ENCODE results near the gene TIMM29.

The TIMM29 gene

DNA sequence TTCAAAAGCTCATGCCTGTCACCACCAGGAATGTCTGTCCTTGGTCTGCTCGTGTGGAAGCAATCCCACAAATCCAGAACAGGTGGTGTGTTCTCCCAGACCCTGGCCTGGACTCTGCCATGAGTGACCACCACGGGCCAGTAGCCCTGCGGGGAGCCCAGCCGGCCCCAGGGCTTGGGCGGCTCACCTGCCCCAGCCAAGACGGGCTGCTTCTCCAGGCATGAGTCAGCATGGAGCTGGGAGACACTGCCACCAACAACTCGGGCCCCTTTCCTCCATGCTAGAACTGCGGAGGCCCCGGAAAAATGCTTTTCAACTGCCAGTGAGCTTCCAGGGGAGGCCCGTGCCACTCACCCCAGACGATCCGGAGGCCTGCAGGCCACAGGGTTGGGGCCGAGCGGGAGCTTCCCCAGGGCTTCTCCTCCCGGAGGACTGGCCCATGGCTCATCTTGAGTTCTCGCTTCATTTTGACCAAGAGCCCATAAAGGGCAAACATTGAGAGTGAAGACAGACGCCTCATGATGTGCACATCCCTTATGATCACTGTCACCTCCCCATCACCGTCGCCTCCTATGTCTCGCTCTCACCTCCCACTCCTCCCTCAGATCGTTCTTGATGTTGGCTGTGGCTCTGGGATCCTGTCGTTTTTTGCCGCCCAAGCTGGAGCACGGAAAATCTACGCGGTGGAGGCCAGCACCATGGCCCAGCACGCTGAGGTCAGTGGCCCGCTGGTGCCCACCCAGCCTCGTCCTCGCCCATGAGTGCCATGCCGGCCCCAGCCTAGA is 16.8 kb upstream of the TIMM29 start:
- Histone ChIP-seq H3K9me3 (ENCODE audit: control insufficient read depth in 5 of 5, low read length in 5 of 5) (no peaks in the 10 kb centered on the region), H3K9ac (ENCODE audit: low read length in 5 of 5) (no peak overlapping the region), H3K27ac (ENCODE audit: low read depth, low read length) (no peak overlapping the region), H3K27me3 (ENCODE audit: control insufficient read depth in 5 of 5, insufficient read depth in 4 of 5, low read length in 5 of 5) (no peaks in the 10 kb centered on the region), H3K4me1 (ENCODE audit: control insufficient read depth in 5 of 5, insufficient read depth in 5 of 5, low read length in 5 of 5) (peaks cover 0 to 11% (median 9%) of the 10 kb centered on the region in 5 donors), H3K4me3 (ENCODE audit: low read depth in 1 of 5, low read length in 5 of 5) (no peak overlapping the region), H3K36me3 (ENCODE audit: control insufficient read depth in 5 of 5, insufficient read depth in 5 of 5, low read length in 5 of 5) (peaks cover 0 to 81% (median 63%) of the 10 kb centered on the region in 5 donors)

DNA sequence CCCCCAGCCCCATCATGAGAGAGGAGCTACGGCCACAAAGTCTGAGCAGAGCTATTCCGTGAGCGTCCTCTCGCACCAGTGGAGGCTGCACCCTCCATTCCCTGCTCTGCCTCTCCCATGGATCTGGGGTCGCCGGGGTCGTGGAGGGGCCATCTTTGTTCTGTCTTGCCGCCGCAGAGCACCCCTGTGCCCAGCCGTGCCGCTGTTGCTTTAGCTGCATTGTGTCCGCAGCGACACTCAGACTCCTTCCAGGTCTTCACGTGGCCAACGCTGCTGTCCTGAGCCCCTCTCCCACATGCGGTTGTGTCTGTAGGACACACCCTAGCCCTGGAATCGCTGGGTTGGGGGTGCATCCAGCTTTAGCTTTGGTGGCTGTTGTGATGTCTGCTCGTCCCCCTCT is 16.0 kb upstream of the TIMM29 start:
- H3K9me3 ChIP-seq (ENCODE audit: control insufficient read depth in 5 of 5, low read length in 5 of 5) = no peaks in the 10 kb centered on the region
- H3K4me3 ChIP-seq (ENCODE audit: low read depth in 1 of 5, low read length in 5 of 5) = no peak overlapping the region
- no peaks in the 10 kb centered on the region for H3K27me3 ChIP-seq (ENCODE audit: control insufficient read depth in 5 of 5, insufficient read depth in 4 of 5, low read length in 5 of 5)
- H3K4me1 ChIP-seq (ENCODE audit: control insufficient read depth in 5 of 5, insufficient read depth in 5 of 5, low read length in 5 of 5) = peaks cover 0 to 11% (median 9%) of the 10 kb centered on the region in 5 donors
- no peak overlapping the region for H3K27ac ChIP-seq (ENCODE audit: low read depth, low read length)
- H3K9ac ChIP-seq (ENCODE audit: low read length in 5 of 5) = no peak overlapping the region
- peaks cover 0 to 82% (median 61%) of the 10 kb centered on the region in 5 donors for H3K36me3 ChIP-seq (ENCODE audit: control insufficient read depth in 5 of 5, insufficient read depth in 5 of 5, low read length in 5 of 5)

DNA sequence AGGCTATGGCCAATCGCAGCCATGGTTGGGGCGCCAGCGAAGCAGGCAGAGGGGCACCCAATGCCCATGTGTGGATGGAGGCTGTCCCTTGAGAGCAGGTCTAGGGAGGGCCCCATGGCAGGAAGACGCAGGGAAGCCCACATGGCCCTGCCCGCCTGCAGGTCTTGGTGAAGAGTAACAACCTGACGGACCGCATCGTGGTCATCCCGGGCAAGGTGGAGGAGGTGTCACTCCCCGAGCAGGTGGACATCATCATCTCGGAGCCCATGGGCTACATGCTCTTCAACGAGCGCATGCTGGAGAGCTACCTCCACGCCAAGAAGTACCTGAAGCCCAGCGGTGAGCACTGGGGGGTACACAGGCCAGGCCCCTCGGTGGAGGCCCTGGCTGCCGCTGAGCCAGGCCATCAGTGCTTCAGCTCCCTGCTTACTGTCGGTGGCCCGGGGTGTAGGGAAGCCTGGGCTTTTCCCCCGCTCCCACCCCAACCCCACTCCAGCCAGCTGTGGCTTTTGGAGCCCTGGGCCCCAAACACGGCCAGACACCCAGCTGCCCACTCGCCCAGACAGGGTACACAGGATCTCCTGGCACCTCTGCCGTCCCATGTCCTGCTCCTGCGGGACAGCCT is 14.8 kb upstream of the TIMM29 start:
- Histone ChIP-seq H3K4me1 (ENCODE audit: control insufficient read depth in 5 of 5, insufficient read depth in 5 of 5, low read length in 5 of 5) (peaks cover 0 to 11% (median 9%) of the 10 kb centered on the region in 5 donors), H3K9ac (ENCODE audit: low read length in 5 of 5) (no peak overlapping the region), H3K9me3 (ENCODE audit: control insufficient read depth in 5 of 5, low read length in 5 of 5) (no peaks in the 10 kb centered on the region), H3K27ac (ENCODE audit: low read depth, low read length) (no peak overlapping the region), H3K4me3 (ENCODE audit: low read depth in 1 of 5, low read length in 5 of 5) (no peak overlapping the region), H3K27me3 (ENCODE audit: control insufficient read depth in 5 of 5, insufficient read depth in 4 of 5, low read length in 5 of 5) (no peaks in the 10 kb centered on the region), H3K36me3 (ENCODE audit: control insufficient read depth in 5 of 5, insufficient read depth in 5 of 5, low read length in 5 of 5) (peaks cover 0 to 79% (median 59%) of the 10 kb centered on the region in 5 donors)

DNA sequence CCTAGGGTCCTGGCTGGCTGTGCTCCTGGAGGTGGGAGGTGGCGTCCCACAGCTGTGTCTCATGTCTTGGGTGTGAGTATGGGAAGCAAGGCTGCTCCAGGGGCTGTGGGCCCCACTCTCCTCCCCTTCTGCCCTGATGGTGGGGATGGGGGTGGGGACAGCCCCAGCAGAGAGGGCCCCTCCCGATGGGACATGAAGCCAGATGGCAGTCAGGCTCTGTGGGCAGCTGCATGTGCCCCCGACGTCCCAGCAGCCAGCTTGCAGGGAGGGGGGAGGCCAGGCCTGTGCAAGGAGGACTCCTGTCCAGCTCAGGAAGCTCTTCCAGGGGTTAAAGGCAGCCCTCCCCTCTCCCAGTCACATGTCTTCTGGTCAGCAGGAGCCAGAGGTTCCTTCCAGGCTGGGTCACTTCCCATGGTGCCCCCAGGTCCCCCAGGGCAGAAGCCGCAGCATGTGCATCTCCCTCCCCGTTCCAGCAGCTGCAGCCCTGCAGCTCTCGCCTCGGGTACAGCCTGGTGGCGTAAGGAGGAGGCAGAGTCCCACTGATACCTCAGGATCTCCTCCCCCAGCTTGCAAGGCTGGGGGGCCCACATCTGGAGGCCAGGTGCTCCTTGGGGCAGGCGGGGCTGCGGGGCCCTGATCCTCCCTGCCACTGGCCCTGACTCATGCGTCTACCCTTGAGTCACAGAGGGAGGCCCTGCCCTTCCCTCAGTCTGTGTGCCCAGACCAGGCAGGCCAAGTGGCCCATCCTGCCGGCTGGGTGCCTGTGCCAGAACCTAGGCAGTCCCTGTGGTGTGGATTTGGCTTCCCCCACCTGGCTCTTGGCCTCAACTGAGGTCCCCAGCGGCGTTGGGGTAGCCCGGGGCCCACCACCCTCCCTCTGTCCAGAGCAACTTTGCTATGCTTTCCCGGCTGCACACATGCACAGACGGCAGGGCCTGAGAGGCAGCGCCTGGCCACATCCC is 13.2 kb upstream of the TIMM29 start:
- no peak overlapping the region for H3K4me3 ChIP-seq (ENCODE audit: low read depth in 1 of 5, low read length in 5 of 5)
- no peak overlapping the region for H3K9ac ChIP-seq (ENCODE audit: low read length in 5 of 5)
- H3K4me1 ChIP-seq (ENCODE audit: control insufficient read depth in 5 of 5, insufficient read depth in 5 of 5, low read length in 5 of 5) = peaks cover 0 to 11% (median 9%) of the 10 kb centered on the region in 5 donors
- H3K36me3 ChIP-seq (ENCODE audit: control insufficient read depth in 5 of 5, insufficient read depth in 5 of 5, low read length in 5 of 5) = peaks cover 0 to 83% (median 65%) of the 10 kb centered on the region in 5 donors
- no peak overlapping the region for H3K27ac ChIP-seq (ENCODE audit: low read depth, low read length)
- H3K9me3 ChIP-seq (ENCODE audit: control insufficient read depth in 5 of 5, low read length in 5 of 5) = no peaks in the 10 kb centered on the region
- H3K27me3 ChIP-seq (ENCODE audit: control insufficient read depth in 5 of 5, insufficient read depth in 4 of 5, low read length in 5 of 5) = no peaks in the 10 kb centered on the region

DNA sequence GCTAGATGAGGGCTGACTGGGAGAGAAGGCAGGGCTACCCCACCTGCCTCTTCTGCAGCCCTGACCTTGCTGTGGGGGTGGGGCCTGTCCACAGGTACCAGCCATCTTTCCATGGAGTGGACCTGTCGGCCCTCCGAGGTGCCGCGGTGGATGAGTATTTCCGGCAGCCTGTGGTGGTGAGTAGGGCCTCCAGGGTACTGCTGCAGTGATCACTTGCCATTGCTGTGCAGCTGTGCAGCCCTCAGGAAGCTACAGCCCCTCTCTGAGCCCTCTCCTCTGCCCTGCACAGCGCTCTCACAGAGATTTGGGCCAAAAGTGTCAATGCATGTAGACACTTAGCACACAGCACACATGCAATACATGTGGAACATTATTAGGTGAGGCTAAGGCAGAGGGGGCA is 12.0 kb upstream of the TIMM29 start:
- Histone ChIP-seq H3K9ac (ENCODE audit: low read length in 5 of 5) (no peak overlapping the region), H3K27ac (ENCODE audit: low read depth, low read length) (no peak overlapping the region), H3K4me1 (ENCODE audit: control insufficient read depth in 5 of 5, insufficient read depth in 5 of 5, low read length in 5 of 5) (peaks cover 0 to 11% (median 9%) of the 10 kb centered on the region in 5 donors), H3K9me3 (ENCODE audit: control insufficient read depth in 5 of 5, low read length in 5 of 5) (no peaks in the 10 kb centered on the region), H3K27me3 (ENCODE audit: control insufficient read depth in 5 of 5, insufficient read depth in 4 of 5, low read length in 5 of 5) (no peaks in the 10 kb centered on the region), H3K36me3 (ENCODE audit: control insufficient read depth in 5 of 5, insufficient read depth in 5 of 5, low read length in 5 of 5) (peaks cover 0 to 85% (median 70%) of the 10 kb centered on the region in 5 donors), H3K4me3 (ENCODE audit: low read depth in 1 of 5, low read length in 5 of 5) (no peak overlapping the region)

DNA sequence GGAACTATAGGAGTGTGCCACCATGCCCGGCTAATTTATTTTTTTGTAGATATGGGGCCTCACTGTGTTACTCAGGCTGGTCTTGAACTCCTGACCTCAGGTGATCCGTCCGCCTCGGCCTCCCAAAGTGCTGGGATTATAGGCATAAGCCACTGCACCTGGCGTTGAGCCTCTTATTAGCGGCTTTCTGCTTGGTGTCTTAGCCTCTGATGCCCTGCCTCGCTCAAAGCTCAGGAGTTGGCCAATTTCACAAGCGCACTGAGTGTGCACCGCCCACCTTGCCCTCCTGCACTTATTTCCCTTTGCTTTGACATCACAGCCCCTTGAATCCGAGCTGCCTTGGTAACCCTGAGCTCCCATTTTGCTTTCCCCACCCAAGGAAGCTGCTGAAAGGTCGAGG is 10.3 kb upstream of the TIMM29 start:
- Histone ChIP-seq H3K27ac (ENCODE audit: low read depth, low read length) (no peak overlapping the region), H3K36me3 (ENCODE audit: control insufficient read depth in 5 of 5, insufficient read depth in 5 of 5, low read length in 5 of 5) (peaks cover 0 to 88% (median 72%) of the 10 kb centered on the region in 5 donors), H3K9ac (ENCODE audit: low read length in 5 of 5) (no peak overlapping the region), H3K27me3 (ENCODE audit: control insufficient read depth in 5 of 5, insufficient read depth in 4 of 5, low read length in 5 of 5) (no peaks in the 10 kb centered on the region), H3K4me1 (ENCODE audit: control insufficient read depth in 5 of 5, insufficient read depth in 5 of 5, low read length in 5 of 5) (peaks cover 0 to 11% (median 9%) of the 10 kb centered on the region in 5 donors), H3K9me3 (ENCODE audit: control insufficient read depth in 5 of 5, low read length in 5 of 5) (no peaks in the 10 kb centered on the region), H3K4me3 (ENCODE audit: low read depth in 1 of 5, low read length in 5 of 5) (no peak overlapping the region)

DNA sequence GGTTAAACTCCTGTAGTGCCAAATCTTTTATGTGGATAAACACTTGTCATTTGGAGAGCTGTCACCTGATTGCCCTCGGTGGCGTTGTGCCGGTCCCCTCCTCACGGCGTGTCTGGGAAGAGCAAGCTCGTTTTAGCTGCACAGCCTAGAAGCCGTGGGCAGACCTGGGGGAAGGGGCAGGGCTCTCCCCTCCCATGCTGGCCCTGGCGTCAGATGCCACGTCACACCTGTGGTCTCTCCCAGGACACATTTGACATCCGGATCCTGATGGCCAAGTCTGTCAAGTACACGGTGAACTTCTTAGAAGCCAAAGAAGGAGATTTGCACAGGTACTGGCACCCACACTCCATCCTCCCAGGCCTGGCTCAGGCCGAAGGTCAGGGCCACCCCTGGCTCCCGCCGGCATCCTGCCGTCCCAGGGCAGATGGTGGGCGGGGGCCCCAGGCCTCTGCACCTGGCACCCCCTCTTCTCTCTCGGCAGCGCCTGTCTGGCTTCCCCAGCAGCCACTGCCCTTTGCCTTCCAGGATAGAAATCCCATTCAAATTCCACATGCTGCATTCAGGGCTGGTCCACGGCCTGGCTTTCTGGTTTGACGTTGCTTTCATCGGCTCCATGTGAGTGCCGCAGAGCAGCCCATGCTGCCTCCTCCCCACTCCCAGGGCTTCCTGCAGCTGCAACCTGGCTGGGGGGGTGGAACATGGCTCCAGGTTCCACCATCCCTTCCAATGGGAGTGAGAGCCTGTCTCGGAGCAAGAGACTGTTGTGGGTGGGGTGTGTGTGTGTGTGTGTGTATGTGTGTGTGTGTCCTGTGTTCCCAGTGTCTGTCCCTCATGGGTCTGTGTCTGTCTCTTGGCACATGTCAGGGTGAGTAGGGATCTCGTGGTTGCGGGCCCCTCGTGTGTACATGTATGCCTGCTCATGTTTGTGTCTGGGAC is 9.0 kb upstream of the TIMM29 start:
- Histone ChIP-seq H3K4me3 (ENCODE audit: low read depth in 1 of 5, low read length in 5 of 5) (no peak overlapping the region), H3K27ac (ENCODE audit: low read depth, low read length) (no peak overlapping the region), H3K9me3 (ENCODE audit: control insufficient read depth in 5 of 5, low read length in 5 of 5) (no peaks in the 10 kb centered on the region), H3K36me3 (ENCODE audit: control insufficient read depth in 5 of 5, insufficient read depth in 5 of 5, low read length in 5 of 5) (peaks cover 0 to 88% (median 74%) of the 10 kb centered on the region in 5 donors), H3K4me1 (ENCODE audit: control insufficient read depth in 5 of 5, insufficient read depth in 5 of 5, low read length in 5 of 5) (peaks cover 0 to 11% (median 9%) of the 10 kb centered on the region in 5 donors), H3K9ac (ENCODE audit: low read length in 5 of 5) (no peak overlapping the region), H3K27me3 (ENCODE audit: control insufficient read depth in 5 of 5, insufficient read depth in 4 of 5, low read length in 5 of 5) (no peaks in the 10 kb centered on the region)

DNA sequence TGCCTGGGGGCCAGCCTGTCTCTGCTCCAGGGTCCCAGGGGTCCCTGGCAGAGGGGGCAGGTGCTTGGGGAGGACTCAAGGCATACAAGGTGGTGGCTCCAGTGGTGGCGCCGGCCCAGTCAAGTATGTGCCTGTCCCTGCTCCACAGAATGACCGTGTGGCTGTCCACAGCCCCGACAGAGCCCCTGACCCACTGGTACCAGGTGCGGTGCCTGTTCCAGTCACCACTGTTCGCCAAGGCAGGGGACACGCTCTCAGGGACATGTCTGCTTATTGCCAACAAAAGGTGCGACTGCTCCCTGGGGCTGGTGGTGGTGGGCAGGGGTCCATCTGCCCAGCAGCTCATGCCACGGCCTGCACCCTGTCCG is 8.3 kb upstream of the TIMM29 start:
- H3K4me3 ChIP-seq (ENCODE audit: low read depth in 1 of 5, low read length in 5 of 5) = no peak overlapping the region
- H3K9me3 ChIP-seq (ENCODE audit: control insufficient read depth in 5 of 5, low read length in 5 of 5) = no peaks in the 10 kb centered on the region
- H3K36me3 ChIP-seq (ENCODE audit: control insufficient read depth in 5 of 5, insufficient read depth in 5 of 5, low read length in 5 of 5) = peaks cover 0 to 88% (median 71%) of the 10 kb centered on the region in 5 donors
- H3K27ac ChIP-seq (ENCODE audit: low read depth, low read length) = no peak overlapping the region
- H3K4me1 ChIP-seq (ENCODE audit: control insufficient read depth in 5 of 5, insufficient read depth in 5 of 5, low read length in 5 of 5) = peaks cover 0 to 5% (median 3%) of the 10 kb centered on the region in 5 donors
- no peak overlapping the region for H3K9ac ChIP-seq (ENCODE audit: low read length in 5 of 5)
- no peaks in the 10 kb centered on the region for H3K27me3 ChIP-seq (ENCODE audit: control insufficient read depth in 5 of 5, insufficient read depth in 4 of 5, low read length in 5 of 5)

DNA sequence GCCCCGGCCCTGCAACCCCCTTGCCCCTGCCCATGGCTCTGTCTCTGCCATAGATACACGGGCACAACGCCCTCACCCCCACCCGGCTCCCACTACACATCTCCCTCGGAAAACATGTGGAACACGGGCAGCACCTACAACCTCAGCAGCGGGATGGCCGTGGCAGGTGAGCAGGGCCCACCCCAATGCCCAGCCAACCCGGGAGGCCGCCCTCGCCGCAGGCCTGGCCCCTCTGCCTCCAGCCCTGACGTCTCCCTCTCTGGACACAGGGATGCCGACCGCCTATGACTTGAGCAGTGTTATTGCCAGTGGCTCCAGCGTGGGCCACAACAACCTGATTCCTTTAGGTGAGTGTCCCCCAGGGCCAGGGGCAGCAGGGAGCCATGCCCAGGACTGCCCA is 7.8 kb upstream of the TIMM29 start:
- H3K27me3 ChIP-seq (ENCODE audit: control insufficient read depth in 5 of 5, insufficient read depth in 4 of 5, low read length in 5 of 5) = no peaks in the 10 kb centered on the region
- H3K4me3 ChIP-seq (ENCODE audit: low read depth in 1 of 5, low read length in 5 of 5) = no peak overlapping the region
- H3K36me3 ChIP-seq (ENCODE audit: control insufficient read depth in 5 of 5, insufficient read depth in 5 of 5, low read length in 5 of 5) = peaks cover 0 to 88% (median 74%) of the 10 kb centered on the region in 5 donors
- H3K4me1 ChIP-seq (ENCODE audit: control insufficient read depth in 5 of 5, insufficient read depth in 5 of 5, low read length in 5 of 5) = peaks cover 0 to under 1% (median 0%) of the 10 kb centered on the region in 5 donors
- H3K9ac ChIP-seq (ENCODE audit: low read length in 5 of 5) = no peak overlapping the region
- H3K27ac ChIP-seq (ENCODE audit: low read depth, low read length) = no peak overlapping the region
- H3K9me3 ChIP-seq (ENCODE audit: control insufficient read depth in 5 of 5, low read length in 5 of 5) = no peaks in the 10 kb centered on the region

Data from subcutaneous abdominal adipose tissue (tissue), 5 donors.